NK-92 treated with Interleukin-12 subunit alpha and Interleukin-12 subunit beta, amount 100 ng/mL, for 24 hours (cell line): ENCODE data around the gene SORCS1.

Source experiments
- DNase-seq: peaks from one replicate; lab custom pipeline; 2025; lab: John Stamatoyannopoulos, UW

Gene SORCS1

GRCh38 chr10:106535304-106535953 is 629.1 kb downstream of the SORCS1 start:
- DNase-seq: no peak

GRCh38 chr10:106534441-106534840 is 630.1 kb downstream of the SORCS1 start:
- no peak for DNase-seq

GRCh38 chr10:106528702-106529101 is 635.8 kb downstream of the SORCS1 start:
- no peak for DNase-seq

GRCh38 chr10:106525835-106526234 is 638.7 kb downstream of the SORCS1 start:
- DNase-seq: no peak
